ENCODE results near the gene ACKR2. TPM values are rescaled to one million over a fixed set of nuclear protein-coding genes. Genes with fewer than 3 reads are reported as not detected.

Gene ACKR2
- total and polyA plus RNA-seq, 2 donors (not counting 3 experiments of a cell fraction or from before 2014, with no cell fraction given), result 0.01 TPM; not detected in 1

- ChIA-PET CTCF (no interaction called here), POLR2A (no interaction called here)
- Histone ChIP-seq H3K27me3 (ENCODE audit: control insufficient read depth in 2 of 2, insufficient read depth in 2 of 2, low read length in 2 of 2) (peaks cover 0 to 4% of the 10 kb centered on the region in 2 experiments), H3K36me3 (ENCODE audit: control insufficient read depth in 2 of 2, extremely low read depth in 1 of 2, insufficient read depth in 2 of 2, low read length in 2 of 2) (no peaks in the 10 kb centered on the region), H2AFZ (ENCODE audit: low read depth, low read length) (no peak overlapping the region), H3K9ac (replicated peaks; ENCODE audit: extremely low read depth, insufficient read depth, low read length) (no peak overlapping the region), H3K27ac (ENCODE audit: insufficient read depth, low read depth, low read length) (no peak overlapping the region), H3K9me1 (replicated peaks; ENCODE audit: control insufficient read depth, extremely low read depth, insufficient read depth, low read length) (no peaks in the 10 kb centered on the region), H3K9me3 (replicated peaks; ENCODE audit: control insufficient read depth, insufficient read depth, low read length) (no peaks in the 10 kb centered on the region), H3K4me3 (replicated peaks in 1 of 3; ENCODE audit: insufficient read depth in 1 of 3, low read depth in 1 of 3, low read length in 3 of 3) (no peak overlapping the region), H4K20me1 (replicated peaks; ENCODE audit: control insufficient read depth, extremely low read depth, insufficient read depth, low read length) (no peaks in the 10 kb centered on the region), H3K4me2 (ENCODE audit: insufficient read depth, low read length) (no peak overlapping the region), H3K79me2 (ENCODE audit: control insufficient read depth, insufficient read depth, low read length) (no peaks in the 10 kb centered on the region), H3K4me1 (ENCODE audit: control insufficient read depth, extremely low read depth, insufficient read depth, low read length) (no peaks in the 10 kb centered on the region)
- TF ChIP-seq POLR2A (IDR thresholded peaks at IDR 0.05; ENCODE audit: low read depth, low read length) (no peak), FOS (IDR thresholded peaks at IDR 0.05; ENCODE audit: borderline replicate concordance, insufficient read depth, low read length) (no peak), JUN (IDR thresholded peaks at IDR 0.05; ENCODE audit: borderline replicate concordance, insufficient read depth, insufficient read length, low read depth) (no peak), EZH2 (IDR thresholded peaks at IDR 0.05; ENCODE audit: borderline replicate concordance, low read depth, low read length, severe bottlenecking) (no peak), GATA2 (IDR thresholded peaks at IDR 0.05; ENCODE audit: insufficient read depth, insufficient read length, low read depth, low read length) (no peak), MYC (IDR thresholded peaks at IDR 0.05; ENCODE audit: low read depth, low read length) (no peak), POLR2AphosphoS5 (IDR thresholded peaks at IDR 0.05; ENCODE audit: insufficient read depth, low read depth, low read length) (no peak)
- TF ChIP-seq, protein P1, sequence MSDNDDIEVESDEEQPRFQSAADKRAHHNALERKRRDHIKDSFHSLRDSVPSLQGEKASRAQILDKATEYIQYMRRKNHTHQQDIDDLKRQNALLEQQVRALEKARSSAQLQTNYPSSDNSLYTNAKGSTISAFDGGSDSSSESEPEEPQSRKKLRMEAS (IDR thresholded peaks at IDR 0.05; ENCODE audit: insufficient read depth, insufficient read length), result no peak
- TF ChIP-seq, protein P2, sequence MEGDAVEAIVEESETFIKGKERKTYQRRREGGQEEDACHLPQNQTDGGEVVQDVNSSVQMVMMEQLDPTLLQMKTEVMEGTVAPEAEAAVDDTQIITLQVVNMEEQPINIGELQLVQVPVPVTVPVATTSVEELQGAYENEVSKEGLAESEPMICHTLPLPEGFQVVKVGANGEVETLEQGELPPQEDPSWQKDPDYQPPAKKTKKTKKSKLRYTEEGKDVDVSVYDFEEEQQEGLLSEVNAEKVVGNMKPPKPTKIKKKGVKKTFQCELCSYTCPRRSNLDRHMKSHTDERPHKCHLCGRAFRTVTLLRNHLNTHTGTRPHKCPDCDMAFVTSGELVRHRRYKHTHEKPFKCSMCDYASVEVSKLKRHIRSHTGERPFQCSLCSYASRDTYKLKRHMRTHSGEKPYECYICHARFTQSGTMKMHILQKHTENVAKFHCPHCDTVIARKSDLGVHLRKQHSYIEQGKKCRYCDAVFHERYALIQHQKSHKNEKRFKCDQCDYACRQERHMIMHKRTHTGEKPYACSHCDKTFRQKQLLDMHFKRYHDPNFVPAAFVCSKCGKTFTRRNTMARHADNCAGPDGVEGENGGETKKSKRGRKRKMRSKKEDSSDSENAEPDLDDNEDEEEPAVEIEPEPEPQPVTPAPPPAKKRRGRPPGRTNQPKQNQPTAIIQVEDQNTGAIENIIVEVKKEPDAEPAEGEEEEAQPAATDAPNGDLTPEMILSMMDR (IDR thresholded peaks at IDR 0.05; ENCODE audit: extremely low read depth in 1 of 2, insufficient read depth in 1 of 2, low read depth in 1 of 2, low read length in 2 of 2), result no peak
- no peak for DNase-seq (ENCODE audit: low read depth, low spot score)
- BruUV-seq (replicated peaks), result no TSS peak
- intact Hi-C loops (cut with micrococcal nuclease) (no loop called here), dilution Hi-C loops (cut with MboI; ENCODE audit: extremely low pct_ligation_motif_present, low sequenced_read_pairs) (no loop called here)
- no peak for FAIRE-seq
These were observed 86.3 kb downstream of the ACKR2 start for GRCh38 chr3:42895580-42895868.

Data from endothelial cell of umbilical vein (primary cell).